GM18508 (cell line): ENCODE data around the gene EPSTI1.

ENCODE experiments used
- ATAC-seq: cut with Tn5 transposase; IDR thresholded peaks from one replicate; pipeline ENCODE4 v1.9.1; 2021; ENCODE audit warnings: moderate number of reproducible peaks; ENCODE audit not compliant: insufficient read depth, unreplicated experiment

EPSTI1 gene

GRCh38 chr13:42977219-42977659 is 14.8 kb downstream of the EPSTI1 start:
- no peak for ATAC-seq

GRCh38 chr13:42976066-42976465 is 16.0 kb downstream of the EPSTI1 start:
- ATAC-seq = no peak

- no peak for ATAC-seq
Measured at GRCh38 chr13:42973581-42973980, 18.5 kb downstream of the EPSTI1 start.

GRCh38 chr13:42971691-42972347 is 20.2 kb downstream of the EPSTI1 start:
- ATAC-seq = no peak

DNA sequence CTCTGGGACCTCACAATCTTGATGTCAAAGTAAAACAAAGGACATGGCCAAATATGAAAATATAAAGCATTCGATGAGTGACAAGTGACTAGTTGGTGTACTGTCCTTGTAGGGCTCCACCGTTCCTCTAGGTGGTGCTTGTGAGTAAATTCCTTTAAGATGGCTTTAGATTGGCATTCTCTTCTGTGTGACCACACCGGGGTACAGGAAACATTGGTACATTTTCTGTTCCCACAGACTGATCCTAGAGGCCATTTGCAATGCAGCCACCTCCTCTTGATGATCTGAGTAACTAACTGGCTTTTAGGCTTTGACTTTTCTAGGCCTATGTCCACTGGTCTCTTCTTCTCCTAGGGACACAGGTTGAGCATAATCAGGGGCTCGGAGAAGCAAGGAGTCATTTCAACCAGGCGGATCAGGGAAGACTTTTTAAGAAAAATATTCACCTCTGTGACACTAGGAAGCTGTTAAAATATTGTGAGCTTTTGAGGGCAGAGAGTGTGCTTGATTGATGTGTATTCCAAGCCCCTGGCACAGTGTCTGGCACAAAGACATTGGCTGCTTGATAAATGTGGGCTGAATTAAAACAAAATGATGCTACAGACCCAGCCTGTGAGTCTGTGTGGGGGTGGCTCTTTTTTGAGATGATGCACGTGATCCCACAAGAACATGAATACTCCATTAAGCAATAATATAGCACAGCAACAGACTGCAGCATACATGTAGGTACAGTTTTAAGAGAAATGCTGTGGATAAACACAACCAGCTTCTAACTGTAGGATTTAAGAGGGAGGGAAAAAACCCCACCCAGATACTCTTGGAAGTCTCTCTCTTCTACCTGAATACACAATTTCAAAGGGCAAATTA is 21.0 kb downstream of the EPSTI1 start:
- no peak for ATAC-seq

- ATAC-seq = no peak
Measured at GRCh38 chr13:42969565-42970172, 22.4 kb downstream of the EPSTI1 start.

DNA sequence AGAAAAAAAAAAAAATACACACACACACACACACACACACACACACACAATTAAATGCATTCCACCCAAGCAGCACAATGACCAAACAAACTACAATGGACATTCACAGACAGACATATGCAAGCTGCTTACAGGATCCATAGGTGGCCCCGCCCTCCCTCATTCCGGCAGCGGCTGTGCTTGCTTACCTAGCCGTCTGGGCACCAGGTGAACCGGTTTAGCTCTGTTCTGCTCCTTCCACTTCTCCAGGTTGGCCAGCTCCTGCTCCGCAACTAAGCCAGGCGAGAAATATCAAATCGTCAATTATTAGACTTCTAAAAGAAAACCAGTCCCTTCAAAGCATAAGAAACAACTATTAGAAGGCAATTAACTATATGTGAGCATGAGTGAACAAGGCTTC is 23.1 kb downstream of the EPSTI1 start:
- ATAC-seq = no peak

- ATAC-seq = no peak
Measured at GRCh38 chr13:42967660-42968059, 24.4 kb downstream of the EPSTI1 start.

DNA sequence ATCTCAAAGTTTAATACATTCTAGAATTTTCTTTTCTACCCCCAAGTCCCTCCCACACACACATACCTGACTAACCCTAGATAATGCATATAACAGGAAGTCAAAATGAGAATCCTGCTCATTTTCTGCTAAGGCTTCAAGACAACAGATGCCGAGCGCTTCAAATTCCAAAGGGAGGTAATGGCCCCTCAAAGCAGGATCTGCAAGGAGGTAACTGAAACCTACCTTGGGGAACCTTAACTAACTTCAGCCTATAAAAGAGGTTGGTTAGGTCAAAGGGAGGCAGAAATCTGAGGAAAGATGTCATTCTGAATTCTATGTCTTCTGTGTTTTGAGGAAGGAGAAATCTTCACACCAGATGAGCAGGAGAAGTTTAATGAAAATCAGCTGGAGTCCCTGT is 26.8 kb downstream of the EPSTI1 start:
- ATAC-seq = no peak

DNA sequence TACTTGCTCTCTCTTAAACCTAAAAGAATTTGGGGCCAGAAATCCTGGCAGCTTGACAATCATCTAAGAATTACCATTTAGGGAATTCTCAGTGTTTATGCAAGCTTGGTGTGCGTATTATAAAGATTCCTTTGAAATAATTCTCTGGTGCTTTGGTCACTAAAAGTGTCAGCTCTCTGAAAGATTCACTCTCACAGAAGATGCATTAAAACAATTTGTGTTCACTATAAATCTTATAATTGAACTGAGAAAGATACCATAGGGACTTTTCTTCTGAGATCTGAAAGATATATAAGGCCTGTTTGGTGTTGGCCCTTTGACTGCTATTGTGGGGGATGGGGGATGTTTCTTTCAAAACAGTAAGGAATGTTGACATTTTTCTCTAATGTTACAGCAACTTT is 27.3 kb downstream of the EPSTI1 start:
- no peak for ATAC-seq

- no peak for ATAC-seq
Measured at GRCh38 chr13:42959615-42960014, 32.4 kb downstream of the EPSTI1 start.

DNA sequence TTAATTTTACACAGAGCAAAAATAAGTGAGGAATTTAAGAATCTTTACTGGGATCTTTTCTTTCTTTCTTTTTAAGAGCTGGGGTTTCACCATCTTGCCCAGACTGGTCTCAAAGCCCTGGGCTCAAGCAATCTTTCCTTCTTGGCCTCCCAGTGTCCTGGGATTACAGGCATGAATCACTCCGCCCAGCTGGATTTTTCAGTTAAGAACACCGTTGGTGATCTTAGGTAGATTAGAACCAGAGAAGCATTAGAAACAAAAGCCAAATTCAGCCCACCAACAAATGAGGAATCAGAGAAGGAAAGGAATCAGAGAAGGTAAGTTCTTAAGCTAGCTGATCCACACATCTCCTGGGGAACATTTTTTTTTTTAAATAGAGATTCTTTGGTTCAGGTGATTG is 34.2 kb downstream of the EPSTI1 start:
- ATAC-seq = no peak

DNA sequence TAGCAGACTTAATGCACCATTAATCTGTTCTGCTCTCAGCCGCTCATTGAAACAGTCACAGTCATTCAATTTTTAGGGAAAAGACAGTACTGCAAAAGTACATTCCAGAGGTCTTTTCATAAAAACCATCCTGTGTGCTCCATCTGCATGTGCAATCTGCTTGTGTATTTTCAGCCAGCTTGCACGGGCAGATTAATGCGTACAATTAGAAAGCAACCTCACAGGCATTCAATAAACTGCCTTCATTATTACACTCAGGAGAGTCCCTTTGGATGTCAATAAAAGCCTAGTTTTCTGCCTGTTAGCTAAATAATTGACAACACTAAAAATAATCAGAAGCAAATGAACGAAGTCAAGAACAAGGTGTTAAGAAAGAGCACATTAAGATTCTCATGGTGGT is 41.9 kb downstream of the EPSTI1 start:
- ATAC-seq = no peak

GRCh38 chr13:42947925-42948324 is 44.1 kb downstream of the EPSTI1 start:
- ATAC-seq = no peak

GRCh38 chr13:42946927-42947326 is 45.1 kb downstream of the EPSTI1 start:
- no peak for ATAC-seq

DNA sequence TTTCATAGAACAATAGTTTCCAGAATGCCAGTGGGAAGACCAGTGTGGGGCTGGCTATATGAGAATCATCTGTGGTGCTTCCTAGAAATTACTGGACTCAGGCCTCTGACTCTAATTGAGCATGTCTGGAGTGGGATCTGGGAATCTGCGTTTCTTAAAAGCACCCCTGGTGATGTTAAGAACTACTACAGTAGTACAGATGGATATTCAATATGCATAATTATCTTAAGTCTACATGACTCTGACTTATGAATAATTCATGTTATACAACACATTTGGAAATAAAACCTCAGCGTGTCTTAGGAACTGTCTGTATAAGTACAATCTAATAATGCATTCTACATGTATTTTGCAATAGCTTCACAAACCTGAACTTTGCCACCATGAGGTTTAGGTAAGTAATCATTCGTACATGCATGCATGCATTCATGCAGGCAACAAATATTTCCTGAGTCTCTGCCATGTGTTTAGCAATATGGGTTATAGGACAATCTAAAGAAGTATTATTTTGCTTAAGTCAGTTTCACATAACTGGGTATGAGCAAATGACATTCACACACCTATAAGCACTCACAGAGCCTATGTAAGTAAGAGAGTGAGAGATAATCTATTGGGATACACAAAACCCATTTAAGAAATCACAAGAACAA is 62.0 kb downstream of the EPSTI1 start:
- ATAC-seq = no peak

DNA sequence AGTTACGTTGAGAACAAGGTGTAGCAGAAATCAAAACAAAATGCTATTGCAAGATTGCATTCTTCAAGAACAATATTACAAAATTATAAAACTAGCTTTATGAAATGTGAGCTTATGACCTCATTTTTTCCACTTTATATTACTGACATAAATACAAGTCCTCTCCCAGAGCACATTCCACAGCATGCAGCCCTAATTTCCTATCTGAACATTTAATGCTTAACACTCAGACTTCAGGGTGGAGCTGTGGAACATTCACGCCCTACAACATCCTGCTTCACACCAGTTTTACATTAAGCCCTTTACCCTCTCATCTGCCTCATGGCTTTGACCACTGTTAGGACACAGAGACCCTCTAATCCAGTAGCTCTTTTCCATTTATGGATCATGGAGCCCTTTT is 65.5 kb downstream of the EPSTI1 start:
- no peak for ATAC-seq

- no peak for ATAC-seq
Measured at GRCh38 chr13:42926043-42926442, 66.0 kb downstream of the EPSTI1 start.

- ATAC-seq = no peak
Measured at GRCh38 chr13:42925626-42926025, 66.4 kb downstream of the EPSTI1 start.

GRCh38 chr13:42924344-42924743 is 67.7 kb downstream of the EPSTI1 start:
- no peak for ATAC-seq

GRCh38 chr13:42907745-42908144 is 84.3 kb downstream of the EPSTI1 start:
- no peak for ATAC-seq
